Uterus (tissue), 4 donors: ENCODE measurements around the gene OASL. TPM values are rescaled to one million over a fixed set of nuclear protein-coding genes. Genes with fewer than 3 reads are reported as not detected.

ENCODE experiments used
- DNase-seq, 2 donors: peaks; one replicate each; pipeline ENCODE4 v3.0.0-alpha.2; 2019 to 2020
- H3K27ac ChIP-seq, 2 donors: fragments of 200-600 bp; sonication (generic); 1 replicate in 1 of 2; 2 replicates in 1 of 2; pipeline ENCODE4 v1.5.1; 2016 to 2018
- H3K27me3 ChIP-seq, 2 donors: fragments of 200-600 bp; sonication (generic); one replicate each; pipeline ENCODE4 v1.5.1; 2018 to 2019; ENCODE audit warnings: control low read depth in 1 of 2
- H3K36me3 ChIP-seq, 2 donors: fragments of 200-600 bp; sonication (generic); one replicate each; pipeline ENCODE4 v1.5.1; 2019; ENCODE audit warnings: control low read depth in 1 of 2
- H3K4me1 ChIP-seq, 2 donors: fragments of 200-600 bp; sonication (generic); one replicate each; pipeline ENCODE4 v1.5.1; 2018 to 2019; ENCODE audit warnings: control low read depth in 1 of 2
- H3K4me3 ChIP-seq, 2 donors: fragments of 200-600 bp; sonication (generic); 1 replicate in 1 of 2; 2 replicates in 1 of 2; pipeline ENCODE4 v1.5.1; 2018 to 2019; ENCODE audit warnings: mild to moderate bottlenecking in 1 of 2
- H3K9me3 ChIP-seq, 2 donors: fragments of 200-600 bp; sonication (generic); one replicate each; pipeline ENCODE4 v1.5.1; 2019; ENCODE audit warnings: control low read depth in 1 of 2
- CTCF ChIP-seq, 4 experiments: fragments of 200-600 bp in 2 of 4; fragments of 450-650 bp in 2 of 4; sonication (generic) in 2 of 4; IDR thresholded peaks; one replicate each; pipeline ENCODE4 v1.5.1; 2016 to 2019; ENCODE audit warnings: antibody characterized with exemption in 4 of 4, mild to moderate bottlenecking in 2 of 4, moderate library complexity in 1 of 4
- POLR2A ChIP-seq, 2 donors: fragments of 450-650 bp; IDR thresholded peaks; one replicate each; pipeline ENCODE4 v1.6.1; 2016; ENCODE audit warnings: antibody characterized with exemption in 2 of 2, mild to moderate bottlenecking in 1 of 2, moderate library complexity in 1 of 2
- intact Hi-C: fragments of 100-400 bp; cut with DNase I; formaldehyde crosslinking; loops from one replicate; pipeline ENCODE4 v1.15.1; 2023; ENCODE audit warnings: low total_unique reads
- total RNA-seq, 4 donors: library from RNA; depleted of rRNA in 3 of 4; stranded (reverse); fragments of >200 nt in 3 of 4; gene quantifications; one replicate each; pipeline versions ENCODE4 v1.1.0 to v1.2.4, GENCODE V29; 2014 to 2023
- donor health status: DM: yes; HTN: yes; CAD: no.

The OASL gene
- total RNA-seq, 4 donors from 2014 or later = 0.35 to 0.82 TPM; not detected in 2

GRCh38 chr12:121001841-121002483 is 37.1 kb downstream of the OASL start:
- no peaks in the 10 kb centered on the region for H3K4me1 ChIP-seq
- intact Hi-C loops = no loop called here
- no peak for DNase-seq
- H3K36me3 ChIP-seq = no peaks in the 10 kb centered on the region
- no peak overlapping the region for H3K4me3 ChIP-seq
- no peaks in the 10 kb centered on the region for H3K9me3 ChIP-seq
- TF ChIP-seq CTCF (IDR thresholded peaks at IDR 0.05) (no peak), POLR2A (IDR thresholded peaks at IDR 0.05) (no peak)
- H3K27ac ChIP-seq = no peak overlapping the region
- no peaks in the 10 kb centered on the region for H3K27me3 ChIP-seq

- intact Hi-C loops = no loop called here
- DNase-seq = no peak
- Histone ChIP-seq H3K36me3 (no peaks in the 10 kb centered on the region), H3K27me3 (no peaks in the 10 kb centered on the region), H3K4me3 (no peak overlapping the region), H3K27ac (no peak overlapping the region), H3K4me1 (no peaks in the 10 kb centered on the region), H3K9me3 (no peaks in the 10 kb centered on the region)
- TF ChIP-seq CTCF (IDR thresholded peaks at IDR 0.05) = no peak
Measured at GRCh38 chr12:121001060-121001459, 38.0 kb downstream of the OASL start.

GRCh38 chr12:121000530-121000929 is 38.5 kb downstream of the OASL start:
- Histone ChIP-seq H3K27ac (no peak overlapping the region), H3K27me3 (no peaks in the 10 kb centered on the region), H3K4me1 (no peaks in the 10 kb centered on the region), H3K4me3 (no peak overlapping the region), H3K36me3 (no peaks in the 10 kb centered on the region), H3K9me3 (no peaks in the 10 kb centered on the region)
- intact Hi-C loops = no loop called here
- no peak for DNase-seq
- TF ChIP-seq POLR2A (IDR thresholded peaks at IDR 0.05) (no peak), CTCF (IDR thresholded peaks at IDR 0.05) (no peak)

GRCh38 chr12:120999191-121000120 is 39.6 kb downstream of the OASL start:
- TF ChIP-seq POLR2A (IDR thresholded peaks at IDR 0.05) (no peak), CTCF (IDR thresholded peaks at IDR 0.05) (no peak)

GRCh38 chr12:120998435-120998834 is 40.6 kb downstream of the OASL start:
- TF ChIP-seq POLR2A (IDR thresholded peaks at IDR 0.05) = no peak
- TF ChIP-seq CTCF (IDR thresholded peaks at IDR 0.05) = no peak
- no peak overlapping the region for H3K27ac ChIP-seq
- no peaks in the 10 kb centered on the region for H3K36me3 ChIP-seq
- intact Hi-C loops = no loop called here
- no peaks in the 10 kb centered on the region for H3K4me1 ChIP-seq
- no peak overlapping the region for H3K4me3 ChIP-seq
- no peaks in the 10 kb centered on the region for H3K9me3 ChIP-seq
- no peaks in the 10 kb centered on the region for H3K27me3 ChIP-seq
- no peak for DNase-seq

More at GRCh38 chr12:120999191-121000120, 39.6 kb downstream of the OASL start:
- intact Hi-C loops = no loop called here
- Histone ChIP-seq H3K27ac (no peak overlapping the region), H3K9me3 (no peaks in the 10 kb centered on the region), H3K36me3 (no peaks in the 10 kb centered on the region), H3K4me1 (no peaks in the 10 kb centered on the region), H3K27me3 (no peaks in the 10 kb centered on the region), H3K4me3 (no peak overlapping the region)
- no peak for DNase-seq
